ENCODE data around the gene TEX19.
"Not testable (repeated sequence)": the region's sequence is repeated elsewhere in the genome, so short reads cannot be mapped to it uniquely, and the experiment has no call there.

The TEX19 gene

DNA sequence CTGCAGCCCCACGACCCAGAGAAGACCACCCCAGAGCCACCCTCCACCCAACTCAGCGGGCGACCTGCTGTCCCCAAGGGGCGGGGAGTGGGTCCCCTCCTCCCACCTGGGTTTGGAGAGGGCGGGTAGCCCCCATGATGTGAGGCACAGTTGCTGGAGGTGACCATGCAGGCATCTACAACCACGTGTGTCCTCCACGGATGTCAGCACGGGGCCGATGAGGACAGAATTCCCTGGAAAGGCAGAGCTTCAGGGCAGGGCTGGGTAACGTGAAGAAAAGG is 19.6 kb downstream of the TEX19 start:
- no peak for DNase-seq

DNA sequence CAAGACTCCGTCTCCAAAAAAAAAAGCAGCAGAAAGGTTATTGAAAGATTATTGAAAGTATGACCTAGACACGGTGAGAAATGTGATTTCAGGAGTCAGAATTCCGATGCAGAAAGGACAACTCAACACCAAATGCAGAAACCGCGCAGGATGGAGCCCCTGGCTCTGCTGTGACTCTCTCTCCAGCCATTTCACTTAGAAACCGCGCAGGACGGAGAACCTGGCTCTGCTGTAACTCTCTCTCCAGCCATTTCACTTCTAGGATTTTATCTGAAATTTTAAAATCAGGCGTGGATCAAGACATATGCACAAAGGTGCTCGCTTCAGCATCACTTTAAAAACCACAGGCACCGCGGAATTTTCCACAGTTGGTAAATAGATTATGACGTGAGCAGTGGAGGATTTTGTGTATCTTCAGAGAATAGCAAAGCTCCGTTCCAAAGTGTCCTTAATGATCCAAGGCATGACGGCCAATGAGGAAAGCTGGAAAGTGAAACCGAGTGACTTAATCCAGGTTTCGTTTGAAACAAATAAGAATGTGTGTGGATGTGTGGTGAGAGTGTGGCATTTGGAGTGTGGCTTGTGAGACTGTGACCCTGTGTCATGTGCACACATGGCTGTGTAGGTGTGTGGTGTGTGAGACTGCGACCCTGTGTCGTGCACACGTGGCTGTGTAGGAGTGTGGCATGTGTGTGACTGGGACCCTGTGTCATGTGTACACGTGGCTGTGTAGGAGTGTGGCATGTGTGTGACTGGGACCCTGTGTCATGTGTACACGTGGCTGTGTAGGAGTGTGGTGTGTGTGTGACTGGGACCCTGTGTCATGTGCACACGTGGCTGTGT is 22.0 kb downstream of the TEX19 start:
- DNase-seq = no peak

DNA sequence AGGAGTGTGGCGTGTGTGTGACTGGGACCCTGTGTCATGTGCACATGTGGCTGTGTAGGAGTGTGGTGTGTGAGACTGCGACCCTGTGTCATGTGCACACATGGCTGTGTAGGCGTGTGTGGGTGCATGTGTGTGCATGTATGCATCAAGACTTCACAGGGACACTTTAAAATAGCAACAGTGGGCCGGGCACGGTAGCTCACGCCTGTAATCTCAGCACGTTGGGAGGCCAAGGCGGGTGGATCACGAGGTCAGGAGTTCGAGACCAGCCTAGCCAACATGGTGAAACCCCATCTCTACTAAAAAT is 22.6 kb downstream of the TEX19 start:
- DNase-seq = not testable (repeated sequence)

DNA sequence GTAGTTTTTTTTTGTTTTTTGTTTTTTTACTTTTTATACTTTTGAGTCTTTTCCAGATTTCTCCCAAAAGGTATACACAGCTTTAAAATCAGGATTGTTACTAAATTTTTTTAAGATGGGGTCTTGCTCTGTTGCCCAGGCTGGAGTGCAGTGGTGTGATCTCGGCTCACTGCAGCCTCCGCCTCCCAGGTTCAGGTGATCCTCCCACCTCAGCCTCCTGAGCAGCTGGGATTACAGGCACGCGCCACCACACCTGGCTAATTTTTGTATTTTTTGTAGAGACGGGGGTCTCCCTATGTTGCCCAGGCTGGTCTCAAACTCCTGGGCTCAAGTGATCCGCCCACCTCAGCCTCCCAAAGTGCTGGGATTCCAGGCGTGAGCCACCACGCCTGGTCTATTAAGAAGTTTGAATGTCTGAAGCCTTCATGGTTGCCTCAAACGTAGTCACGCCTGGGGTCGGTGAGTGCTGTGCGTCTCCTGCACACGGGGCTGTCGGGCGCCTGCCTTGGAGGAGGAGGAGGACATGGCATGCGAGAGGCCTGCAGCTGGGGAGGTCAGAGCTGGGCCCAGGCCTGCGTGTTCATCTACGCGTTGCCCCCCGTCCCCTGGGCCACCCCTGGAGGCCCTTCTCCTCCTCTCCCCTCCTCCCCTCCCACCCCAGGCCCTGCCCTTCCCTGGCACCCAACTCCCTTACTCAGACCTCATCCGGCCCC is 23.3 kb downstream of the TEX19 start:
- not testable (repeated sequence) for DNase-seq

DNA sequence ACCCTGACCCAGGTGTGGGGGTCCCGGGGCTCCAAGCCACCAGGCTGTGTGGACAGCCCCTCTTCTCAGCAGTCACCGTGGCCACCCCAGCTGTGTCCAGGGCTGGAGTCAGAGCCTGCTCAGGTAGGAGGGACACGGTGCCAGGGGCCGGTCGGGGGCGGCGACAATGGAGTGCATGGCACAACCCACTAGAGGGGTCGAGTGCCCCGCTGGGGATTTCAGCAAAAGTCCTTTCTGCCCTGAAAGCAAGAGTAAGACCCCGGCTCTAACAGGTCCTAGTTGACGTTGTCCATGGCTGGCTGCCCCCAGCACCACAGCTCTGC is 23.8 kb downstream of the TEX19 start:
- DNase-seq = no peak

DNA sequence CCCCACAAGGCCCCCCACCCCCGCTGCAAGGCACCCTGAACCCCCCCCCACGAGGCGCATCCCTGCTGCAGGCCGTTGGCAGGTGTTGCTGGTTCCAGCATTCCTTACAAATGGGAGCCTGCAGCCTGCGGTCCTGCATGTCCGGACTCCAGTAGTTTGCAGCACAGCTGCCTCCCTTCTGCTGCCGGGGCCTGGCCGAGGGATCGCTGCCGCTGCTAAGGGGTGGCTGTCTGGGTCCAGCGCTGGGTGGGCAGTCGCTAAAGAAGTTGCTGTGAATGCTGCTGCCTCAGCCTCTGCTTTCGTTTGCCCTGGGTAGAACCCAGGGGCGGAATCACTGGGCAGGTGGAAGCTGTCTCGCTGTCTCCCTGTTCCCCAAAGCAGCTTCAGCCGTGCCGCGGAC is 24.4 kb downstream of the TEX19 start:
- no peak for DNase-seq

DNA sequence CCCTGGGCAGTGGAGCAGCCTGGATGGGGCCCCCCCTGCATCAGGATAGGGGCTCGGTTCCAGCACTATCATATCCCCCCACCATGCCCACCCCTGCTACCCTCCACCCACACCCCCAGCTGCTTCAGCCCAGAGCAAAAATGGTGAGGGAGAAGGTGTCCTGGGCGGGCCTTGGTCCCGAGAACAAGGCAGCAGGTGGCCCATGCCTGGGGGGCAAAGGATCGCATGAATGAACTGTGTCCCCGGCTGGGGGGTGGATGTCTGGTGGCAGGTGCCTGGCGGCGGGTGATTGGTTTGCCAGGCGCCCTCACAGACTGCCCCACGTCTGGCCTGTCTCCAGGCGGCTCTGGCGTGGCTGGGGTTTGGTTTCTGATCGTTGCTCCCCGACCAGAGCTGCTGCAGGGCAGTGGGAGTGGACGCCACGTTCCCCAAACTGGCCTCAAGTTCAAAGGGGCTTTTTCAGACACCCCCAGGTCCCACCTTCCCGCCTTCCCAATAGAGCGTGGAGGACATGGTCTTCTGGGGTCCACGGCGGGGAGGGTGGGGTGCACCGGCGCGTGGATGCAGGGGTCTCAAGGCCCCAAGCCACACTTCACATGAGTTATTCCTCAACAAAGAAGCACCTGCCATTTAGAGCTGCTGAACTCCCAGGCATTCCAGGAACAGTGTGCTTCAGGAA is 25.1 kb downstream of the TEX19 start:
- no peak for DNase-seq

DNA sequence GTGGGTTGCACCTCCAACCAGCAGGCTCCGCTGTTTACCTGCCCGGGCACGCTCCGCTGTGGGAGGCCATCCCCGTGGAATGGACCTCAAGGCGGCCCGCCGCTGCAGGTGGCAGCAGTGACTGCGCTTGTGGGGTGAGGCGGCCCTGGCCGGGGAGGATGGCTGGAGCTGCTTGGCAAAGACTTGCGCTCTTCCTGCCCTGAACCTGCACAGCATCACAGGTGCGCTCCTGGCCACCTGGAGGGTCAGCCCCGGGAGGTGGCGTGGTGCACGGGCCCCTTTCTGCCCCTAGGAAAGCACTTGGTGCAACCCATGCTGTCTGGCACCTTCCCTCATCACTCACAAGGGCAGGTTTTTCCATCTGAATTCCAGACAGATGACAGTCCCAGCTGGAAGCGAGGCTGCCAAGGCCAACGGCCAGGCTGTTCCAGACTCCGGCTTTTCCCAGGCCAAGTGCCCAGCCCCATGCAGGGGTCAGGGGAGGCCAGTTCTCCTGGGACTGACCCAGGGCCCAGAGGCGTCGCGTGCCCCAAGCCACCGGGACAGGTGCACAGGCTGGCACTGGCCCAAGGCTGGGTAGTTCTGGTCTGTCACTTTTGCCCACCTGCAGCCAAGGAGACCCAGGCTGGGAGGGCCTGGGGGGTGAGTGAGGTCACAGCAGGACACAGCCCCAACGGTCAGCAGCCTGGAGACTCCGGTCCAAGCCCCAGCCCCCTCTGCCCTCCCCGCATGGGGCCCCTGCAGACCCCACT is 25.9 kb downstream of the TEX19 start:
- DNase-seq = no peak

DNA sequence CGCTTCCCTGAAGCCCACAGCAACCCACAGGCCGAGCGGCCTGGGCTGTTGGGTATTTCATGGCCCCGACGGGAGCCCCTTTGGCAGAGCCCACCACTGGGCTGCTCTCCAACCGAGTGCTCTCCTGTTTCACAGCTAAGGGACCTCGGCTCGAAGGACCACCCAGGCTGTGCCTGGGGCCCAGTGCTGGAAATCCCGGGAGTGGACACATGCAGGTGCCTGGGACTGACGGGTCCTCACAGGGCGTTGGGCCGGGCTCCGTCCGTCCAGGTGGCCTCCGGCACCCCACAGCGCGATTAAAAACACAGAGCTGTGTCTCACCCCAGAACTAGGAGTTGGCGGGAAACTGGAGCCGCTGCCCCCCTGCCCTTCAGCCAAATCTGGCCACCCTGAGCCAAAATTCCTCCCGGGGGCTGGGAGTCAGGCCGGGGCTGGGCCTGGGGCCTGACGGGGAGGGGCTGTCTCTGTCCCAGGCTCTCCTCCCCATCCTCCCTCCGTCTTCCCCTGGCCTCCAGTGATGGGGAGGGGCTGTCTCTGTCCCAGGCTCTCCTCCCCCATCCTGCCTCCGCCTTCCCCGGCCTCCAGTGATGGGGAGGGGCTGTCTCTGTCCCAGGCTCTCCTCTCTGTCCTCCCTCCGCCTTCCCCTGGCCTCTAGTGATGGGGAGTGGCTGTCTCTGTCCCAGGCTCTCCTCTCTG is 26.7 kb downstream of the TEX19 start:
- DNase-seq = no peak

DNA sequence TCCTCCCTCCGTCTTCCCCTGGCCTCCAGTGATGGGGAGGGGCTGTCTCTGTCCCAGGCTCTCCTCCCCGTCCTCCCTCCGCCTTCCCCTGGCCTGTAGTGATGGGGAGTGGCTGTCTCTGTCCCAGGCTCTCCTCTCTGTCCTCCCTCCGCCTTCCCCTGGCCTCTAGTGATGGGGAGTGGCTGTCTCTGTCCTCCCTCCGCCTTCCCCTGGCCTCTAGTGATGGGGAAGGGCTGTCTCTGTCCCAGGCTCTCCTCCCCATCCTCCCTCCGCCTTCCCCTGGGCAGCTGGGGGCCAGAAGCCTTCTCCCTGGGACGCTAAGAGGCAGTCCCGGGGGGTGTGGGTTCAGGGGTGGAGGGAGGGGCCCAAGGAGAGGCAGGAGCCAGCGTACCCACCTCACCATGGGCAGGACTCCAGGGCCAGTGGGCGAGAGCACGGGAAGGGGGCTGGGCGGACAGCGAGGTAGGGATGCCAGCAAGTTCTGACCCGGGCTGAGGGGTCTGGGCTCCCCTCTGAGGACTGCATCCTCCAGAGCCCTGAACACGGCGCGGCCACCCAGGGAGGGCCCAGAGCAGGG is 27.3 kb downstream of the TEX19 start:
- DNase-seq = no peak

DNA sequence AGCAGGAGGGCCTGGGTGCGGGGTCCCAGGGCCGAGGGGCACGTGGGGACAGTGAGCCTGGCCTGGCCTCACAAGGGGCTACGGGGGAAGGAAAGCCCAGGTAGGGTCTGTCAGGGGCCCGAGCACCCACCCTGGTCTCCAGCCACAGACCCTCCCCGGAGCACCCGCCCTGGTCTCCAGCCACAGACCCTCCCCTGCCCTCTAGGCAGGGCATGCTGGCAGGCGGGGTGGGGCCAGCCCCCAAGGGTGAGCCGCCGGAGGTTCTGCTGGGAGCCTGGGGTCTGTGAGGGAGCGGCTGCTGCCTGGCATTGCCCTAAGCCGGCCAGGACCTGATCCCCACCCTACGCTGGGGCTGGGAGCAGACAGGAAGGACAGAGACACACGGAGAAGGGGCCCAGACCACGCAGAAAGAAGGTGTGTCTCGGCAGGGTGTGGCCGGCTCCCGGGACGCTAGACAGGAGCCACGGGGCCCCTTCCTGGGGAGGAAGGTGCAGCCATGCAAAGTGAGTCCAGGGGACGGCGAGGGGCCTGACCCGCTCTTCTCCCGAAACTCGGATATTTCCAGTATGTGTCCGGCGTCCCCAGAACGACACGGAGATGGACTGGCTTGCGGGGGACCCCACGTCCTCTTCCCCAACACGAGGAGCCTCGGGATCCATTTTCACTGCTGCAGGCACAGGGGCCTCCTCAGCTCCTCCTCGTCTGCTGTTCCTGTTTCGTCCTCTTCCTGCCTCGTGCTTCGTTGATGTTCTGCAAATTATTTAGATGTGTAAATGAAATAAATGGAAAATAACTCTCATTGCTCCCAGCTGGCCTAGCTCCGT is 28.0 kb downstream of the TEX19 start:
- DNase-seq = no peak

DNA sequence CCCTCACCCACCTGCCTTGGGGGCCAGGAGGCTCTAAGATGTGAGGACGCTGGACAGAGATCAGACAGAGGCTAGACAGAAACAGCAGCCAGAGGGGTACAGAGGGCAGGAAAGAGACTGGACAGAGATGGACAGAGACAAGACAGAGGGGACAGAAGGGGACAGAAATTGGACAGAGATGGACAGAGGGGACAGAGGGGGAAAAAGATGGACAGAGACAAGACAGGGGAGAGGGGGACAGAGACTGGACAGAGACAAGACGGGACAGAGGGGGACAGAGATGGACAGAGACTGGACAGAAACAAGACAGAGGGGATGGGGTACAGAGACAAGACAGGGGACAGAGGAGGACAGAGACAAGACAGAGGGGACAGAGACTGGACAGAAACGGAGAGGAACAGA is 28.7 kb downstream of the TEX19 start:
- DNase-seq = no peak

DNA sequence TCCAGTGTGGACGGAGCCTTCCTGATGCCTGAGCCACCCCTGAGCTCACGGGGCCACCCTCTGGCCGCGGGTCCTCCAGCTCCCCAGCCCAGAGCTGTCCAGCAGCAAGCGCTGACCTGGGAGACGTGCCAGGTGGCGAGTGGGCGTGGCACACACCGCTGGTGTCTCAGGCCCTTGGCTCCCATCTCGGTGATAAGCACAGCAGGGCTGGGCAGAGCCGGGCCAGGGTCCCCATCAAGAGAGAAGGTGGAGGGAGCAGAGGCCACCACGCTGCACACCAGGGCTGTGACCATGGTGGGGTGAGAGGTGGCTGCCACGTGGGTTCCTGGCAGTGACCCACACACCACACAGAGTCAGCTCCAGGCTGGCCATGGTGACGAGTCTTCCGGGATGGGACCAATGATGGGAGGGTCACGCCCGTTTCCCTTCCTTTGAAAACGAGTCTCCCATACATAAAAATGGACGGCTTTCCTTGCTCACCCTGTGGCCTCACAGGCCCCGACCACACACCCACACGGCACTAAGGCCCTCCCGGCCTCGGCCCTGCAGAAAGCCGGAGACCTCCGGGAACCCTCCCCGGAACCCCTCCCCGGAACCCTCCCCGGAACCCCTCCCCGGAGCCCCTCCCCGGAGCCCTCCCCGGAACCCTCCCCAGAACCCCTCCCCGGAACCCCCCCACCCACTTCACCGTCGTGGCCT is 29.3 kb downstream of the TEX19 start:
- no peak for DNase-seq

DNA sequence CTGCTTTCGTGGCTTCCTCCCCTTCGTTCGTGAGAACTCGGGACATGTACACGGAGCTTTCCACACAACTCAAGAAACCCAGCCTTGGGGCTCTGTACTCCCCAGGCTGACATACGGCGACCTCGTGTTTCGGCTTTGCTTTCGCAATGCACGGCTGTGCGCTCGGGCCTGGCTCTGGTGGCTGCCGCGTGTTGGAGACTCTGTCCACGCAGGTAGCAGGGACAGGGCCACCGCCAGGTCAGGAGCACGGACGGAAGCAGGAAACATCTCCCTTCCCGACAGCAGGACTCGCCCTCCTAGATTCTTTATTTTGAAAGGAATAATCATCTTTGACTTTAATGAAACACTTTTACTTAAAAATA is 29.9 kb downstream of the TEX19 start:
- DNase-seq = no peak

DNA sequence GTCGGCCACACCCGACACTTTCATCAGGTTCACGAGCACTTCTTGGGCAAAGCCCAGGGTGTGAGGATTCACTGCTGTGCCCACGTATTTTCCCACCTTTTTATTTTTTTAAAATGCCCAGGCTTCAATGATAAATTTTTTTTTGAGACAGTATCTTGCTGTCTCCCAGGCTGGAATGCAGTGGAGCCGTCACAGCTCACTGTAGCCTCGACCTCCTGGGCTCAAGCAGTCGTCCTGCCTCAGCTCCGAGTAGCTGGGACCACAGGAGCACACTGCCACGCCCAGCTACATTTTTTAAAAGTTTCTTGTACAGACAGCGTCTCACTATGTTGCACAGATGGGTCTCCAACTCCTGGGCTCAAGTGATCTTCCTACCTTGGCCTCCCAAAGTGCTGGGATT is 30.3 kb downstream of the TEX19 start:
- no peak for DNase-seq

DNA sequence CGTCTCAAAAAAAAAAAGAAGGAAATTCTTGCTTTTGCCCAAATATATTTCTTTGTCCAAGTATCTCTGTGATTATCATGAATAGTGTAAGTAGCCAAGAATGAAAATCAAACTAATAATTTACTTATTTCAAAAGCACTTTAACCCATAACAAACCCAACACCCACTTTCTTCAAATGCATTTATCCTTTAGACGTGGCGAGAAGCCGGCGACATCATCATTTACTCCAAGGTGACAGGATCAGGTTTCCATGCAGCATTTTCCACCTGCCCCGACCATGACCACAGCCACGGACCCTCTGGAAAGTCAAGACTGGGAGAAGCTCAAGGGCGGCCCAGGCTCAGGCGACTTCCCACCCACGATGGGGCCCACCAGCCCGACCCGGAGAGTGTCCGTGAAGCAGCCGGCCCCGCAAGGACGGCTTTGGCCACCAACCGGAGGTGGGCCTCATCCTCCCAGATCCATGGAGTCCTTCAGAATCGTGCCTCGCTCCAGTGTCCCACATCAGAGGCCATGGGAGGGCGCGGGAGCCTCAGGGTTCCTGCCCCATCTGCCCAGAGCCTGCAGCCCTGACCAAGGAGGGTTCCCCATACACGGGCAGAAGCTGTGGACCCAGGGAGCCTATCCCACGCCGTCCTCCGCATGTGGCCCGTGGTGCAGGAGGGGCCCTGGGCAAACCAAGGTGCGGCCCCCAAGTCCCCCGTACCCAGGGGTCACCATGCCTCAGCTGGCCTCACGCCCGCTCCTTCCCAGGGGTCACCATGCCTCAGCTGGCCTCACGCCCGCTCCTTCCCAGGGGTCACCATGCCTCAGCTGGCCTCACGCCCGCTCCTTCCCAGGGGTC is 31.2 kb downstream of the TEX19 start:
- DNase-seq = no peak

DNA sequence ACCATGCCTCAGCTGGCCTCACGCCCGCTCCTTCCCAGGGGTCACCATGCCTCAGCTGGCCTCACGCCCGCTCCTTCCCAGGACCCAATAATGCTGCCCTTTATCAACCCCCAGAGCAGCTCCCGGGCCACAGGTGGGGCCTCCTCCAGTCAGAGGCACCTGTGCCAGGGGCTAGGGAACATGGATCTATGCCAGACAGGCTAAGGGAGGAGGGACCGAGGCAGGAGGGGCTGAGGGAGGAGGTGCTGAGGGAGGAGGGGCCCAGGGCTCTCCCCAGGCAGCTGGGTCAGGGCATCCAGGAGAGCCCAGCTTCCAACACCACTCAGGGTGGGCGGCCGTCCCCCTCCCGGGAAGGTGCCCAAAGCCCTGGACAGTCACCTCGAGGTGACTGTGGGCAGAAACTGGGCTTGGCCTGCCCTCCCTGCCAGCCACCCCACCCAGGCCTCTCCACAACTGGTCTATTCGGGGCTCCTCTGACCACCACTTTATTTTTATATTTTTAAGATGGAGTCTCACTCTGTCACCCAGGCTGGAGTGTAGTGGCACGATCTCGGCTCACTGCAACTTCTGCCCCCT is 31.9 kb downstream of the TEX19 start:
- DNase-seq = no peak

DNA sequence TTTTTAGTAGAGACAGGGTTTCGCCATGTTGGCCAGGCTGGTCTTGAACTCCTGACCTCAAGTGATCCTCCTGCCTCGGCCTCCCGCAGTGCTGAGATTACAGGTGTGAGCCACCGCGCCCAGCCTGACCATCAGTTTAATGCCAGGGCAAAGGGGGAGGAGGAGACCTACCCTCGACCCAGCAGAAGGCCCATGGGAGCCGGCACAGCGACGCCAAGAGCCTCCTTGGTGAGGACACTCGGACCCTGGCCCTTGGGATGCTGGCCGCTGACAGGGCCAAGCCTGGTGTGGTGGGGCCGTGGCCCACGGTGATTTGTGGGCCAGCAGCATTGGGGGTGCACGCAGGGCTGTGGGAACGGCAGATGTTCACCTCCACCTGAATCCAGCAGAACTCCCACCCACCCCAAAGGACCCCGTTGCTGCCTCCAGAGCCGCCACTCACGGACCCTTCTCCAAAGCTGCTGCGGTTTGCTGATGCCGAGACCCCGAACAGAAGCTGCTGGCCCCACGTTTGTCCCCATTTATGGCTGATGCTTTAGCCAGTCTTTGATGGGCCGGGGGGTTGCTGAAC is 32.5 kb downstream of the TEX19 start:
- DNase-seq = no peak

DNA sequence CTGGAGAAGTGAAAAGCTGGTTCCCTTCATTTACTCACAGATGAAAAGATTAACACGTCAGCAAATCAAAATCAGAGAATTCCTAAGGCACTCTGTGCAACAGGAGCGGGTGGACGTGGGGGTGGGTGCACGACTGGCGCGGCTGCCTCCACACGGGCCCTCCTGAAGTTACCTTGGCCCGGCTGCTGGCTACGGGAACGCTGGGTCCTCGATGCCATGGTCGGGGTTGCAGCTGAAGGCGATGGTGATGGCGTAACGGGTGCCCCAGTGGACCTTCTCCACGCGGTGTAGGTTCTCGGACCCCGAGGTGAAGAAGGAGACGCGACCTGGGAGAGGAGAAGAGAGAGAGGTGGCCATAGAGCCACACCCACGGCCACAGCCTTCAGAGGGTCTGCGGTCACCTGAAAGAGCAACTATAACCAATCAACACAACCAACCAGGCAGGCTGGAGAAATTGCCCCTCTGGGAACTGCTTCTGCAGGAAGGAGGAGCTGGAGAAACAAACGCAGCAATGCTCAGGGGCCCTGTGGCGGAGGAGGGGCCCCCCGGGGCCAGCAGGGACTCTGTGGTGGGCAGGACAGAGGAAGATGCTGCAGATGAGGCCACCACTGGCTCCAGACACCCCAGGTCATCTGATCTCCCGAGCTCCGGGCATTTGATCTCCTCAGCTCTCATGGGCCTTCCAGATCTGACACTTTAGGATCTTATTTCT is 33.3 kb downstream of the TEX19 start:
- no peak for DNase-seq

Measured in CD4-positive, alpha-beta T cell treated with Interleukin-6 for 4 hours (primary cell).